GM19240 (cell line): ENCODE measurements around the gene BACH1.

Experiments used
- DNase-seq: peaks from one replicate; pipeline ENCODE4 v3.0.0; 2011; ENCODE audit warnings: low spot score; ENCODE audit not compliant: insufficient read length

BACH1 gene

GRCh38 chr21:29313662-29314408 is 15.1 kb downstream of the BACH1 start:
- no peak for DNase-seq

GRCh38 chr21:29315131-29315749 is 16.5 kb downstream of the BACH1 start:
- DNase-seq = no peak

- DNase-seq = no peak
These were observed 17.5 kb downstream of the BACH1 start for GRCh38 chr21:29316029-29316742.

GRCh38 chr21:29316806-29317205 is 18.1 kb downstream of the BACH1 start:
- DNase-seq = no peak

- DNase-seq = no peak
These were observed 19.6 kb downstream of the BACH1 start for GRCh38 chr21:29318354-29318753.

- no peak for DNase-seq
These were observed 21.3 kb downstream of the BACH1 start for GRCh38 chr21:29320031-29320430.

- no peak for DNase-seq
These were observed 22.5 kb downstream of the BACH1 start for GRCh38 chr21:29321217-29321616.

GRCh38 chr21:29321932-29322928 is 23.5 kb downstream of the BACH1 start:
- DNase-seq = no peak

- no peak for DNase-seq
These were observed 24.5 kb downstream of the BACH1 start for GRCh38 chr21:29323189-29323588.

- no peak for DNase-seq
These were observed 28.3 kb downstream of the BACH1 start for GRCh38 chr21:29326914-29327554.

- no peak for DNase-seq
These were observed 30.7 kb downstream of the BACH1 start for GRCh38 chr21:29329406-29329805.

- no peak for DNase-seq
These were observed 32.1 kb downstream of the BACH1 start for GRCh38 chr21:29330797-29331196.

- no peak for DNase-seq
These were observed 34.0 kb downstream of the BACH1 start for GRCh38 chr21:29332461-29333362.

GRCh38 chr21:29333406-29333805 is 34.7 kb downstream of the BACH1 start:
- no peak for DNase-seq

- DNase-seq = no peak
These were observed 36.2 kb downstream of the BACH1 start for GRCh38 chr21:29334717-29335428.

- DNase-seq = no peak
These were observed 37.0 kb downstream of the BACH1 start for GRCh38 chr21:29335720-29336119.

GRCh38 chr21:29338256-29338655 is 39.5 kb downstream of the BACH1 start:
- no peak for DNase-seq

GRCh38 chr21:29340228-29340627 is 41.5 kb downstream of the BACH1 start:
- DNase-seq = no peak

GRCh38 chr21:29342363-29342957 is 43.7 kb downstream of the BACH1 start:
- no peak for DNase-seq
